C4-2B (cell line): ENCODE results near the gene TPCN1.

Source experiments
- H3K27ac ChIP-seq: fragments of 450-650 bp; 2 replicates; pipeline ENCODE4 v1.5.1; 2017
- CTCF ChIP-seq: fragments of 450-650 bp; conservative IDR thresholded peaks from 2 replicates; pipeline ENCODE4 v1.5.1; 2017; ENCODE audit warnings: mild to moderate bottlenecking
- ZFX ChIP-seq: fragments of 450-650 bp; IDR thresholded peaks from 2 replicates; pipeline ENCODE4 v1.6.1; 2017

The TPCN1 gene

GRCh38 chr12:113298861-113299545 lies 77.7 kb downstream of the TPCN1 start:
- H3K27ac ChIP-seq, result no peak overlapping the region
- TF ChIP-seq CTCF, result no peak
- no peak for TF ChIP-seq ZFX

- H3K27ac ChIP-seq, result no peak overlapping the region
- TF ChIP-seq ZFX (no peak), CTCF (no peak)
These were observed 78.5 kb downstream of the TPCN1 start for GRCh38 chr12:113299619-113300237.

- TF ChIP-seq ZFX (no peak), CTCF (no peak)
- H3K27ac ChIP-seq, result no peak overlapping the region
These were observed 80.5 kb downstream of the TPCN1 start for GRCh38 chr12:113301811-113302210.

GRCh38 chr12:113302466-113302865 lies 81.2 kb downstream of the TPCN1 start:
- TF ChIP-seq CTCF (no peak), ZFX (no peak)
- H3K27ac ChIP-seq, result no peak overlapping the region

- no peak overlapping the region for H3K27ac ChIP-seq
- TF ChIP-seq CTCF (no peak), ZFX (no peak)
These were observed 81.8 kb downstream of the TPCN1 start for GRCh38 chr12:113302886-113303640.

GRCh38 chr12:113305281-113305856 lies 84.1 kb downstream of the TPCN1 start:
- no peak overlapping the region for H3K27ac ChIP-seq
- TF ChIP-seq CTCF (no peak), ZFX (no peak)

GRCh38 chr12:113306382-113306781 lies 85.1 kb downstream of the TPCN1 start:
- H3K27ac ChIP-seq, result no peak overlapping the region
- TF ChIP-seq ZFX (no peak), CTCF (no peak)
